Activated CD8-positive, alpha-beta memory T cell treated with anti-CD3 and anti-CD28 coated beads, Interleukin-2, amount 50 U/mL, for 1 hour (primary cell): ENCODE results near the gene OR12D1.
"Not testable (repeated sequence)": the region's sequence is repeated elsewhere in the genome, so short reads cannot be mapped to it uniquely, and the experiment has no call there.

Experiments
- DNase-seq: peaks from one replicate; pipeline ENCODE4 v3.0.0-alpha.2; 2020; ENCODE audit errors: extremely low read depth

The OR12D1 gene

GRCh38 chr6:29414588-29414987, at the start of gene OR12D1:
Gene OR12D1 (plus strand): TSS chr6:29414928.
- DNase-seq: no peak

- no peak for DNase-seq
Measured at GRCh38 chr6:29368765-29369164, 46.0 kb upstream of the OR12D1 start, which contains the start of gene OR5V1. Gene OR5V1 (minus strand): TSS chr6:29368865. CDS start chr6:29356195, 12,670 bp downstream.

DNA sequence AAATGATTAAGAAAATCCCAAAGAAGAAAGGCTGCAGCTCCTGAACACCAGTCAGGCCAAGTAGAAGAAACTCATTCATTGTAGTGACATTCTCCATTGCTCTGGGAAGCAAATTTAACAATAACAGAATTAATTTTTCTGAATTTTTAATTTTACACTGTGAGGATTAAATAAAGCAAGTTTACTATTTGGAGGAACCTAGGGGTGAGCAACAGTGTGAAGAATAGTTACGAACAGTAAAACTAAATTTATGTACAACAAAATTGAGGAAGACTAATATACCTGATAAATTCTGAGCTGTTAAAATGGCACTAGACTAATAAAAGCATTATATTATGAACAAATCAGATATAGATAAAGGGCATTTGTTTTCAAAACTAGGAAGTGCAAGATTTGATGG, 39.5 kb upstream of the OR12D1 start, which contains the start of gene OR12D3:
TSS of gene OR12D3 (minus strand) at position 101 of the 400 bp plus-strand sequence. CDS start at position 97, 4 bp downstream.
- no peak for DNase-seq

DNA sequence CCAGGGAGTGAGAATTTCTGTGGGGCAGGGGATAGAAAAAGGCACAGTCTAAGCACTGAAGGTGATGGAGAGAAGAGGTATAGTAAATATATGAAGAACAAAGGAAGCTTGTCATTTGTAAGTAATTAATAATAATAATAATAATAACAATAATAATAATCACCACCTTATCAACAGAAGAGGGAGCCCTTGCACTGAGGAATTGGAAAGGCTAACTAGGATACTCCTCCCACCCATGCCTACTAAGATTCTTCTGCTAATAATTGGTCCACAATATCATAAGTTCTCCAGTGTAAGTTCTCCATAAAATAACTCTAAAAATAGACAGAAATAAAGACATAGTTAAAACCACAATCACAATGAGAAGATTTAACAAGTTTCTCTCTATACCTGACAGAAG, 38.7 kb upstream of the OR12D1 start:
- DNase-seq: no peak

GRCh38 chr6:29388533-29388932, 26.2 kb upstream of the OR12D1 start:
- DNase-seq: no peak

GRCh38 chr6:29395331-29395730, 19.4 kb upstream of the OR12D1 start, which contains the start of gene OR12D2:
Gene OR12D2 (plus strand): TSS chr6:29395631. CDS start chr6:29396700, 1,069 bp downstream.
- no peak for DNase-seq

DNA sequence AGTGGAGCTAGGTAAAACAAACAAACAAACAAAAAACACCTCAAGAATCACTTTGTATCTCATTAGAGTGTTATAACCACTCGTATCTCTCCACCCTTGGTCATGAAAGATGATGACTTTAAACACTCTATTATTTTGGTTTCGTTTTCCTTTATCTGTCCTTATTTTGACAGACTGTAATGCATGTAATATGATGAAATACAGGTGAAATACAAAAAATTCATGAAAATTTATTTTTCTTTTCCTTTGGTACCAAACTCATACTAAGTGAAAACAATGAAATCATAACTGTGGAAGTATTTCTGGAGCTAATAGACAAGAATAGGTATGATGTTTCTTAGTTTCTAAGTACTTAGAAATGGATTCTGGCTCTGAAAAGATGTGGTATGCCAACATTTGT, 15.2 kb upstream of the OR12D1 start:
- DNase-seq: no peak

- DNase-seq: no peak
Measured at GRCh38 chr6:29403801-29404200, 10.9 kb upstream of the OR12D1 start.

DNA sequence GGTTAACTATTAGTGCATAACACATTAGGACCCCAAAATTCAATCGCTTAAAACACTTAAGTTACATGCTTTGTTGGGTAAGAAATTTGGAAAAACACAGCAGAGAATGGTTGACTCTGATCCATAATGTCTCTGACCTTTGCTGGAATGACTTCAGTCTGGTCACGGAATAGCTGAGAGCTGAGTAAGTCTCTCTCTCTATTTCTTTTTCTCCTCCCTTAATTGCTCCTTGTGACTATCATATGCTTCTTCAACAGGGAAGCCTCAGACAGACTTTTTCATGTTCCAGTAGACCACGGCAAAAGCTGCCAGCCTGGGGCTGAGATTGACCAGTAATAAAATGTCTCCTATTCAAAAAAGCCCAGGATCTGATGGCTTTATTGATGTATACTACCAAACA, 4.8 kb downstream of the OR12D1 start:
- DNase-seq: no peak

DNA sequence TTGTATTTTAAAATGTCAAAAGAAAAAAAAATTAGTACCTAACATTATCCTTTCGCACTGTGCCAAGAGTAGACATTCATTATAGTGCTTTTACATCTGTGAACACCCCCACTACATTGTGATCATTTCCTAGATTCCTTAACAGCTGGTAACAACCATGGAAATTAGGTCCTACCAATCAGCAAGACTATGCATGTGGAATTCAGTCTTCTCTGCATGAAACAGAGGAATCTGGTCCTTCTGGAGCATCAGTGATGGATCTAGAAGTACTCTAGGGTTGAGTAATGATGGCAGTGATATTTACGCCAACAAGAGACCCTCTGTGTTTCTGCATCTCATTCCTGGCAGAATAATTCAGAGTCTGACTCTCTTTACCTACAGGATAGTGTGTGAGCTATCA, 9.4 kb downstream of the OR12D1 start:
- no peak for DNase-seq

DNA sequence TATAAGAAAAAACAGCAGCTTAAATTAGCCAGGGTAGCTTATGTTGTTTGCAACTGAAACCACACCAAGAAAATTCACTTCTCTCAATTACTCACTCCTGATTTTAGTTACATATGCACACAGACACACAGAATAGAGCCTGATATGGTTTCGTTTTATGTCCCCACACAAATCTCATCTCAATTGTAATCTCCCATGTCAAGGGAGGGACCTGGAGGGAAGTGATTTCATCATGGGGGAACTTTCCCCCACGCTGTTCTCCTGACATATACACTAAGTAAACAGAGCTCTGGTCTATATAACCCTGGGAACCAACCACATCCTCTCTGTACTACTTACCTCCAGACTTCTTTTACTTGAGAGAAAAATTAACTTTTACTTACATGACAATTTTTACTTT, 9.8 kb downstream of the OR12D1 start:
- DNase-seq: no peak

DNA sequence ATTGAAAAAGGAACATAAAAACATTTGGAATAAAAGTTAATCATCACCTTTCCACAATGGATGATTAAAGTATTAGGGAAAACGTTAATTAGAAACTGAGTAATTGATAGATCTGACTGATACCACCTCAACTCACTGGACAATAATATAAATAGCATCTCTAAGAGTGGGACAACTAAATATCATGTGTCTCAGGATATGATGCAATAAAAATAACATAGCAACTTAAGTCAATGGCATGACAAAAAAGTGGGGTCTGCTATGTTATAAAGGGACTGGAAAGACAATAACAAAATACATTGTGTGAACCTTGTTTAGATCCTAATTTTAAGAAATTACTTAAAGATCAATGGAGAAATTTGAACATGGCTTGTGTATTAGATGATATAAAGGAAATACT, 10.3 kb downstream of the OR12D1 start:
- no peak for DNase-seq

GRCh38 chr6:29426654-29427053, 11.9 kb downstream of the OR12D1 start:
- no peak for DNase-seq

- DNase-seq: not testable (repeated sequence)
Measured at GRCh38 chr6:29436730-29437129, 22.0 kb downstream of the OR12D1 start.

GRCh38 chr6:29439006-29439405, 24.3 kb downstream of the OR12D1 start, which contains the start of gene OR10C1:
Gene OR10C1 (plus strand): TSS chr6:29439306. CDS start chr6:29440016, 710 bp downstream.
- DNase-seq: no peak

GRCh38 chr6:29442719-29443118, 28.0 kb downstream of the OR12D1 start:
- no peak for DNase-seq

DNA sequence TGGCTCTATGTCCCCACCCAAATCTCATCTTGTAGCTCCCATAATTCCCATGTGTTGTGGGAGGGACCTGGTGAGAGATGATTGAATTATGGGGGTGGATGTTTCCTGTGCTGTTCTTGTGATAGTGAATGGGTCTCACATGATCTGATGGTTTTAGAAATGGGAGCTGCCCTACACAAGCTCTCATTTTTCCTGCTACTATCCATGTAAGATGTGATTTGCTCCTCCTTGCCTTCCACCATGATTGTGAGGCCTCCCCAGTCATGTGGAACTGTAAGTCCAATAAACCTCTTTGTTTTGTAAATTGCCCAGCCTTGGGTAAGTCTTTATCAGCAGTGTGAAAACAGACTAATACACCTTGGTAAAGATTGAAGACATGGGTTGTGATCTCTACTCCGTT, 29.3 kb downstream of the OR12D1 start:
- not testable (repeated sequence) for DNase-seq

GRCh38 chr6:29447670-29448069, 32.9 kb downstream of the OR12D1 start:
- no peak for DNase-seq

DNA sequence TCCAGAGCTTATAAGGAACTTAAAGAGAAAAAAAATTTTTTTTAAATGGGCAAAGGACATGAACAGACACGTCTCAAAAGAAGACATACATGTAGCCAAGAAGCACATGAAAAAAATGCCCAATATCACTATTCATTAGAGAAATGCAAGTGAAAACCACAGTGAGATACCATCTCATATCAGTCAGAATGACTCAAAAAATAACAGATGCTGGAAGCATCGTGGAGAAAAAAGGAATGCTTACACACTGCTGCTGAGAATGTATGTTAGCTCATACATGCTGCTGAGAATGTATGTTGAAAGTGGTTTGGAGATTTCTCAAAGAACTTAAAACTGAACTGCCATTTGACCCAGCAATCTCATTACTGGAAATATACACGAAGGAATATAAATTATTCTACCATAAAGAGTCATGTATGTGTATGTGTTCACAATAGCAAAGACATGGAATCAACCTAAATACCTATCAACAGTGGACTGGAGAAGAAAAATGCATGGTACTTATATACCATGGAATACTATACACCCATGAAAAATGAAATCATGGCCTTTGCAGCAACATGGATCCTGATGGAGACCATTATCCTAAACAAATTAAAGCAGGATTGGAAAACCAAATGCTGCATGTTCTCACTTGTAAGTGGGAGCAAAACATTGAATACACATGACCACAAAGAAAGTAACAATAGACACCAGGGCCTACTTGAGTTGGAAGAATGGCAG, 36.9 kb downstream of the OR12D1 start:
- no peak for DNase-seq

GRCh38 chr6:29456971-29457370, 42.2 kb downstream of the OR12D1 start, which contains the start of the genes OR11A1 and OR2H1:
Gene OR11A1 (minus strand): TSS chr6:29457071. CDS start chr6:29427641, 29,430 bp downstream.
Gene OR2H1 (plus strand): TSS chr6:29457155. CDS start chr6:29461770, 4,615 bp downstream.
- DNase-seq: no peak

- no peak for DNase-seq
Measured at GRCh38 chr6:29461021-29461814, 46.5 kb downstream of the OR12D1 start.

GRCh38 chr6:29462022-29462421, 47.3 kb downstream of the OR12D1 start:
- no peak for DNase-seq
